HG03175 (cell line): ENCODE data around the gene CRB2.
"Not testable (repeated sequence)": the region's sequence is repeated elsewhere in the genome, so short reads cannot be mapped to it uniquely, and the experiment has no call there.

Experiments
- ATAC-seq: cut with Tn5 transposase; IDR thresholded peaks from one replicate; pipeline ENCODE4 v1.9.1; 2021; ENCODE audit warnings: mild to moderate bottlenecking, moderate library complexity; ENCODE audit not compliant: unreplicated experiment

Gene CRB2

DNA sequence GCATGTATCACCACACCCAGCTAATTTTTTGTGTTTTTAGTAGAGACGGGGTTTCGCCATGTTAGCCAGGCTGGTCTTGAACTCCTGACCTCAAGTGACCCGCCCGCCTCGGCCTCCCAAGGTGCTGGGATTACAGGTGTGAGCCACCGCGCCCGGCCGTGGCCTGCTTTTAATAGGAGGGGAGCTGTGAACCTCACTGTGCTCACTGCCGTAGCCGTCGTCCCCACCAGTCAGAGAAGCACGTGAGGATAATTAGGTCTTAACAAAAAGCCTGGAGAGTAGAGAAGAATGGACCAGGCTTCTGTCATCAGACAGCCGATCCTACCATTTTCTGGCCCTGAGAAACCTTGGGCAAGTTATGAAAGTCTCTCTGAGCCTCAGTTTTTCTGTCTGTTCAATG lies 42.9 kb downstream of the CRB2 start:
- not testable (repeated sequence) for ATAC-seq

DNA sequence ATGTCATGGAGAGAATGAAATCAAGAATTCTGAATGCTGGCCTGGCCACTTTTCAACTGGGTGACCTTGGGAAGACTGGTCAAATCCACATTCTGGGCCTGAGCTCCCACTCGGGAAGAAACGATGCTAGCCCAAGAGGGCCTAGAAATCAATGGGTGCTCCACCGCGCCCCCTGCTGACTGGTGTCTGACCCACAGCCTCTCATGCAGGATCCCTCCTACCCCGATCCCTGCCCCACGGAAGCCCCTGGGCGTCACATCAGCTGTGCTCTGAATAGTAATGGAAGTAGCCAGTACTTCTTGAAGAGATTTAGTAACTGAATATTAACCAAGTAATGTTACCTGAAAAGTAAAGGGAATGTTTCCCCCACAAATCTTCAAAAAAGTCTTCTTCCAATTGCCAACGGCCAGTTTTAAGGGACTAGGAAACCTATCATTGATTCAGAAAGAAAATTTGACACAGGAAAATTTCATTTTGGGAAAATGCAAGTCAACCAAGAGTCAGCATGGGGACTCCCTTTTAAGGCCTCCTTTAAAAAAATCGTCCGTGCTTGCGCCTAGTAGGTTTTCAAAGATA lies 43.9 kb downstream of the CRB2 start:
- ATAC-seq: no peak

- ATAC-seq: no peak
Observed at GRCh38 chr9:123400926-123401503, 45.0 kb downstream of the CRB2 start.

GRCh38 chr9:123401879-123402513 lies 46.0 kb downstream of the CRB2 start:
- ATAC-seq: no peak

DNA sequence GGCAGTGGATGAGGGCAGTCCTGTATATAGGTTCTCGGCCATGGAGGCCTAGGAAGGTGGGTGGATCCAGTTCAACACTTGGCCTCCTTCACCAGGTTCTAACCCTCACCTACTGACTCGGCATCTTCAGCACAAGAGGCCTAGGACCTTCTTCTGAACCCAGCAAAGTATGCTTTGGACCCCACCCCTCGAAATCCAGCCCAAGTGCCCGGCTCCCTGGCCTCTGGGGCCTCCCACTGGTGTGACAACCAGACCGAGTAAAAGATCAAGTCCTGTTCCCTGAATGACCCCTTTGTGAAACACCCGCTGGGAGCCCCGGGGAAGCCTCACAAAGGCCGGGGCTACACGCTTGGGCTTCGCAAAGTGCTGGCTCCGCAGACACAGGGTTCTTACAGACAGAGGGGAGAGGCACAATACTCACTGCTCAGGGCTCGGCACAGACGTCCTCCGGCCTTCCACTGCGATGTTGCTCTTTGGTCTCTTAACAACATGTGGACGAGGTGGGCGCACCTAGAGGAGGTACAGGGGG lies 47.0 kb downstream of the CRB2 start:
- ATAC-seq: no peak

DNA sequence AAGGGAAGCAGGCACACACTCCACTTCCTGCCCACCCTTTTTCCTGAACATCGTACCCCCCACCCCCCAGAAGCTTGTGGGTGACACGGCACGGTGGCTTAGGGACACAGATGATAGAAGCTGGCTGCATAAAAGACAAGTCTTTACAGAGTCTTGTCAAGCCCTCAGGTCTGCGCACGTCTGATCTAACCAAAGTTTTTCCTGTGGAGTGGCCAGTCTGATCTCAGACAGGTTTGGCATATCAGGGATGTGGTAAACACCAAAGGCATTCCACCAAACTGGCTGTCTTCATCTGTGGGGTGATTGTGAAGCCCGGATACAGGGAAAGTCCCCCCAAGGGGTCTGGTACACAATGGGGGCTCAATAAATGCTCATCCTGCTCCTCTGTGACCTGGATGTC lies 50.0 kb downstream of the CRB2 start:
- no peak for ATAC-seq

DNA sequence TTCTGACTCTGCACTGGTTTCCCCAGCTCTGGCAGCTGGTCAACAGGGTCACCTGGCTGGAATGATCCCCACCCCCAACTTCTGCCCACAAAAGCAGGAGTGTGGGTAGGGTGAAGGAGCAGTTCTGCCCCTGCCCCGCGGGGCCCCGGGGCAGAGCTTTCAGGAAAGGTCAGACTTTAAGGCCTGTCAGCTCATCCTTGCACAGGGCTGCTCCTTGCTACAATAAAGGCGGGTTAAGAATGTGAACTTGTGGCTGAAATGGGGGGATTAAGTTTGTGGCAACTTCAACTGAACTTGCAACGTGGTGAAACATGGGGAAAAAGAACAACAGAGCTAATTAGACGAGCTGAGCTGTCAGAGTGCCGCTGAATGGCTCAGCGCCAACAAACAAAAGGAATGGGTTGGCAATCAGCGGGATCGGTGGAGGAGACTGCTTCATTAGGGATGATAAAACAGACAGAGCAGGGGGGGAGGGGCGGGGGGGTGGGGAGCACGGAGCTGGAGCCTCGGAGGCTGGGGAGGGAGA lies 50.8 kb downstream of the CRB2 start:
- ATAC-seq: no peak

DNA sequence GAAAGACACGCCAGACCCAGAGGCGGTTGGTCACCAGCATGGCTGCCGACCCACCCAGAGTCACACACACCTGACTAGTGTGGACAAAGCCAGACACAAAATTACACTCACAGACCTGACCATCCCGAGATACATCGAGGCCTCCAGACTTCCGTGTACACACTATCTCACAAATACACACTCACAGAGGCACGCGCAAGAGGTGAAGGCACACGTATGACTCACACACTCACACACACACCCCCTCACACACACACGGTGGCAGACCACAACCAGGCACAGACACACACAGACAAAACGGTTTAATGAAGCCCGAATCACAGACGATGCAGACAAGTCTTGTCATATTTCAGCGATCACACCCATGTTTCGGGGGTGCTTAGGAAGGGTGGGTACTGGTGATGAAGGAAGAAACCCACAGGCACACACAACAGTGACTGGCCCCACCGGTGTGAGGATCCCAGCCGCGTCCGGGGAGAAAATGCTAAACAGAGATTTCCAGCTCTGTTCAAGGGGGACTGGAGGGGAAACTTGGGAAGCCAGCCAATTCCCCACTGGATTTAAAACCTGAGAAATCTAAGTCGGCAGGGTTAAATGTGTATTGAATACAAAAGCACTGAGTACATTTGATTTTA lies 51.3 kb downstream of the CRB2 start:
- ATAC-seq: no peak

DNA sequence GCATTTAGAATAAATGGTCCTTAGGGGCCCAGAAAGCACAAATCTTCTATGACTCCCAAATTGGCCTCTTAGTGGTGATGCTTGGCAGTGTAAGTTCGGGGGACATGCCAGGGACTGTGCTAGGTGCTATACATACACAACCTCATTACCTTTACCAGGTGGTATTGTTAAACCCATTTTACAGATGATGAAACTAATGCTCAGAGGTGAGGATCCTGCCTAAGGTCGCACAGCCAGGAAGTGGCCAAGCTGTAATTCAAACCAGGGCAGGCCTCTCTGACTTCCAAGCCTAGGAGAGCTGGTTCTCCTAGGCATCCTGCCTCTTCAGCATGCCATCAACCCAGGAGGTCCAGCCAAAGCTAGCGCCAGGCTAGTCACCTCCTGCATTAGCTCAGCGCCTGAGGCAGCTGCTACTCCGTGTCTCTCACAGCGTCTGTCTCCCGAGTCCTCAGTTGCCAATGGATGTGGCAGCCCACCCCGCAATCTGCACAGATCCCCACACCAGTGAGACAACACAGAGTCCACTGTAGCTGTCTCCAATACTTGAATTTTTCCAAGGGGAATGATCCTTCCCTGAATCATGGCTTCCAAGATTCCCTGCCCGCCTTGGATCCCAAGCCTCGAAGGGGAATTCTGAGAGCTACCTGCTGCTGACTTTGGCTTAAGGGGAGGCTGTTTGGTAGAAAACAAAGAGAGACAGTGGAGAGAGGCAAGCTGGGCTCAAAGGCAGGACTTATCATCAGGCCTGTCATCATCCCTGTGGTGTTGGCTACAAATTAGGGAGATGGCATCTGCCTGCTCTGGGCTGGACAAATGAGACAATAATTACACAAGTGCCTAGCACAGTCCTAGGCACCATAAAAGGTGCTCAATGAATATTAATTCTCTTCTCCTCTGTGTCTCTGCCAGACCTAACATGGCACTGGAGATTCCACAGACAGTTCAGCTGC lies 52.6 kb downstream of the CRB2 start:
- ATAC-seq: no peak

DNA sequence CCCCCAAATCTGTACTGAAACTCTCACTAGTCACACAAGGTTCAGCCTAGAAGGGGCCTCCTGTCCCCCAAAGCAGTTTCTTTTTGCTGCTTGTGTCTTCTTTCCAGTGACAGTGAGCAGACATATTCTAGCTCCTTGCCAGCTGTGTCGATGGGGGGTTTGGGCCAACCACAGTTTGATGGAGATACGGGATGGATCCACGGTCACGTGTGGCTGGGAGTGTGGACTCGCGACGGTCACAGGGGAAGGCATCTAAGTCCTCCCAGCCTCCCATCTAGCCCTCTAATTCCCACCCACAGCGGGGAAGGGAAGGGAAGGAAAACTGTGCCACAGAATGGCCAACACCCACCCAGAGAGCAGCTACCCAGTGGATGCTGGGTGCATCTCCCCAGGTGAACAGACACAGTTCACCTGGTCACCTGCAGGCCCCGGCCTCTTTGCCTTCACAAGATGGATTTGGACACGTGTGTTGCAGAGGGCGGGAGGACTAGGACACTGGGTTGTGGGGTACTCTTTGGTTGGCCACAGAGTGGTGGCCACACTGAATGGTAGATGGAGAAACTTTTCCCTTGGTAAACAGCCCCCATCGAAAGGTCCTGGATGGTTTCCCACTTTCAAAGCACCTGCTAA lies 54.4 kb downstream of the CRB2 start:
- no peak for ATAC-seq

GRCh38 chr9:123411191-123411590 lies 55.2 kb downstream of the CRB2 start:
- ATAC-seq: no peak

GRCh38 chr9:123411636-123412035 lies 55.6 kb downstream of the CRB2 start:
- ATAC-seq: no peak

GRCh38 chr9:123412171-123412820 lies 56.3 kb downstream of the CRB2 start:
- no peak for ATAC-seq

DNA sequence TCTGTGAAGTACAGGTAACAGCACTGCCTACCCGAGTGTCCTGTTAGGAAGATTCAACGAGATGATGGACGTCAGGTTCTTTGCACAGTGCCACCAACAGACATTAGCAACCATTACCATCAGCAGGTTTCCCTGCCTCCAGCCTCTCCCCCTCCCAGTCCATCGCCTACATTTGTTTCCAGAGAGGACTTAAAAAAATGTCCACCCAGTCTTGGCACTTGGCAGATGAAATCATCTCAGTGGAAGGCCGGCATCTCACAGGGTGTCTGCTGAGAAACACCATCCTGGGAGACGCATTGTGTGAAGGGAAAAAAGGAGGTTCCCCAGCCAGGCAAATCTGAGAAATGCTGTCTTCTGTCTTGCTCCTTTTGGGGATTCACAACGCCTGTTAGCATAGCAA lies 58.2 kb downstream of the CRB2 start:
- ATAC-seq: no peak

- ATAC-seq: no peak
Observed at GRCh38 chr9:123414936-123415930, 59.2 kb downstream of the CRB2 start.

- no peak for ATAC-seq
Observed at GRCh38 chr9:123416176-123416575, 60.2 kb downstream of the CRB2 start.

DNA sequence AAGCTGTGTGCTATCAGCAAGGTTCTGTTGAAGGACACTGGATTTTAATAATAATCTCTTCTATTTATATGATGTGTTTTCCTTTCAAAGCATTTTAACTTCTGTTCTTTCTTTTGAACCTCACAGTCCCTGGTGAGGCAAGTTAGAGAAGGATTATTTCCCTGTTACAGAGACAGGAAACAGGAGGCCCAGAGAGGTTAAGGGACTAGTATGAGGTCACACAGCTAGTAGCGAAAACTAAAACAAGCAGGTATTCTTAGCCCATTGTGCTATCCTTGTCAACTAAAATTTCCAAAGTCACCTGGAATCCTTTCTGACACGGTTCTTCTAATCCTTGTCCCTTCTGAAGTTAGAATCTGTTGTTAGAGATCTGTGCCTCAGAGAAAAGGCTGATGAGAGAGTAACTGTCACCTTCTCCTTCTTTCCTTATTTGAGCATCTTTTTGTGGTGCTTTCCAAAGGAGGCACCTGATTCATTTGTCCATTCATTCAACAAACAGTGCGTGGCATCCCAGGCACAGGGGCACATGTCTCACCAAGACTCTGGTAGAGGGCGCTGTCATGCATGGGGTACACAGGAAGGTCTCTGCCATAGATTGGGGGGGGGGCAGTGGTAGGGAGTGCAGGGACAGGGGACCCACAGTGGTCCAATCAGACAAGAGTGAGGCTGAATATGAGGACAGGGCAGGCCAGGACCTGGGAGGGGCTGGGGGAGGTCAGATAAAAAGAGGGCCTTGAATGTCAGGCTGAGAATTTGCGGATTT lies 61.5 kb downstream of the CRB2 start:
- no peak for ATAC-seq

- ATAC-seq: no peak
Observed at GRCh38 chr9:123418052-123418430, 62.0 kb downstream of the CRB2 start.
